HuH-7.5 (cell line): ENCODE data around the gene C1QL4.
A peak's percentile ranks its signal among the peaks of the same experiment; 100 is the strongest.
"Not testable (repeated sequence)": the region's sequence is repeated elsewhere in the genome, so short reads cannot be mapped to it uniquely, and the experiment has no call there.

ENCODE experiments used
- DNase-seq: peaks from one replicate; pipeline ENCODE4 v3.0.0; 2011; ENCODE audit warnings: low spot score

The C1QL4 gene

DNA sequence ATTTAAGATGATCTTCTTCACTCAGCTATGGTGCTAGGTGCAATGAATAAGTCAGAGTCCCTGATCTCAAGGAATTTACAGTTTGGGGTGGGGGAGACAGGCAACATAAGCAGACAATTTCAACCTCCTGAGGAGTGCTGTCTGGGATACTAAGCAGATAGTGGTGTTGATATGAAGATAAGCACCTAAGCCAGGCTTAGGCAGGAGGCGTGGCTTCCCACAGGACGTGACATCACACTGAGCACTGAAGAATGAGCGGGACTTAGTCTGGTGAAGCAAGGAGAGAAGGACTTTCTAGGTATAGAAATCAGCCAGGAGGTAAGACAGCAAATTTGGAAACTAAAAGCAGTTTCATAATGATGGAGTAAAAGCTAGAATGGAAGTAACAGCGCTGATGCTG, 35.2 kb downstream of the C1QL4 start:
- DNase-seq: no peak

- peak; percentile 44 for DNase-seq
These were observed 38.8 kb downstream of the C1QL4 start for GRCh38 chr12:49298160-49298559.

DNA sequence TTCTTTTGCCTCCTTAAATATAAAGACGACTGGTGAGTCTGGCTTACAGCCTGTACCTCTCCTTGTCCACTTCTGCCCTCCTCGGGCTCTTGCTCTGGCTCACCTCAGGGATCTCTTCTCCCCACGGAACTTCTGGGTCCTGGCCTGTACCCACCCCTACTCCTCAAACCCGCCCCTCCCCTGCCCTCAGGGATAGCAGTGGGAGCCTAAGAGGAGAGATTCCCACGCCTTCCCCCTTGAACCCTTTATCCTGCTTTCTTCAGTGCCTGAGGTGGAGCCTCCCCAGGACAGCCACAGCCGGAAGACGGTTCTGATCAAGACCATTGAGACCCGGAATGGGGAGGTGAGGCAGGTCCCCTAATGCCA, 39.3 kb downstream of the C1QL4 start:
- no peak for DNase-seq

DNA sequence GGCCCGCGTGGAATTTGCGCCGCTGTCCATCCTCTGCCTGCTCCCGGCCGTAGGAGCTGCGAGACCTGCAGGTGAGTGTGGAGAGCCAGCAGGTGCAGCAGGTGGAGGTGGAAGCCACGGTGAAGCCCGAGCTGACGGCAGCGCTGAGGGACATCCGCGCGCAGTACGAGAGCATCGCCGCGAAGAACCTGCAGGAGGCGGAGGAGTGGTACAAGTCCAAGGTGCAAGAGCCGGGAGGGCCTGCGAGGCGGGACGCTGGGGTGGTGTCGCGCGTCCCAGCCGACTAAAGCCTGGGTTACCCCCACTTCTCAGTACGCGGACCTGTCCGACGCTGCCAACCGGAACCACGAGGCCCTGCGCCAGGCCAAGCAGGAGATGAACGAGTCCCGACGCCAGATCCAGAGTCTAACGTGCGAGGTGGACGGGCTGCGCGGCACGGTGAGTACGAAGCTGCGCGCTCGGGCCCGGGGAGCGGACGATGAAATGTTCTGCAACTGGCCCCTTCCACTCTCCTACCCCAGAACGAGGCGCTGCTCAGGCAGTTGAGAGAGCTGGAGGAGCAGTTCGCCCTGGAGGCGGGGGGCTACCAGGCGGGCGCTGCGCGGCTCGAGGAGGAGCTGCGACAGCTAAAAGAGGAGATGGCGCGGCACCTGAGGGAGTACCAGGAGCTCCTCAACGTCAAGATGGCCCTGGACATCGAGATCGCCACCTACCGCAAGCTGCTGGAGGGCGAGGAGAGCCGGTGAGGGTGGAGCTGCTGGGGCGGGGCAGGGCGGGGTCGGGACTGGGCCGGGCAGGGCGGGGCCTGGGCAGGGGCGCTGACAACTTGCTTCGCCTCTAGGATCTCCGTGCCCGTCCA, 39.9 kb downstream of the C1QL4 start:
- DNase-seq: peak; percentile 86

GRCh38 chr12:49296034-49296835, 40.8 kb downstream of the C1QL4 start:
- peak; percentile 97 for DNase-seq

- no peak for DNase-seq
These were observed 41.7 kb downstream of the C1QL4 start, which contains the start of gene PRPH for GRCh38 chr12:49295082-49295936. PRPH (plus strand) TSS chr12:49295147; CDS start chr12:49295201, 54 bp downstream.

DNA sequence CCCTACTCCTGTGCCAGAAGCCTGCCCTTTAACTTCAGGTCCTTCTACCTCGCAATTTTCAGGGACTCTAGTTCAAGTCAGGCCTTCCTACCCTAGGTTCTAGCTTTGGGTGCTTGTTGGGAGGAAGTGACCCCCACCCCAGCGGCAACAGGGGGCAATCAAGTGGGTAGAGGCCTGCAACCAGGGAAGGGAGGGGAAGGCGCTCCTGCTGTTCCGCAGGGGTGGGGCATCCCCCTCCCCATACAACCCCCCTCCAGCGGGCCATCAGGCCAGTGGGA, 42.2 kb downstream of the C1QL4 start:
- no peak for DNase-seq

GRCh38 chr12:49294086-49294803, 42.7 kb downstream of the C1QL4 start:
- DNase-seq: no peak

DNA sequence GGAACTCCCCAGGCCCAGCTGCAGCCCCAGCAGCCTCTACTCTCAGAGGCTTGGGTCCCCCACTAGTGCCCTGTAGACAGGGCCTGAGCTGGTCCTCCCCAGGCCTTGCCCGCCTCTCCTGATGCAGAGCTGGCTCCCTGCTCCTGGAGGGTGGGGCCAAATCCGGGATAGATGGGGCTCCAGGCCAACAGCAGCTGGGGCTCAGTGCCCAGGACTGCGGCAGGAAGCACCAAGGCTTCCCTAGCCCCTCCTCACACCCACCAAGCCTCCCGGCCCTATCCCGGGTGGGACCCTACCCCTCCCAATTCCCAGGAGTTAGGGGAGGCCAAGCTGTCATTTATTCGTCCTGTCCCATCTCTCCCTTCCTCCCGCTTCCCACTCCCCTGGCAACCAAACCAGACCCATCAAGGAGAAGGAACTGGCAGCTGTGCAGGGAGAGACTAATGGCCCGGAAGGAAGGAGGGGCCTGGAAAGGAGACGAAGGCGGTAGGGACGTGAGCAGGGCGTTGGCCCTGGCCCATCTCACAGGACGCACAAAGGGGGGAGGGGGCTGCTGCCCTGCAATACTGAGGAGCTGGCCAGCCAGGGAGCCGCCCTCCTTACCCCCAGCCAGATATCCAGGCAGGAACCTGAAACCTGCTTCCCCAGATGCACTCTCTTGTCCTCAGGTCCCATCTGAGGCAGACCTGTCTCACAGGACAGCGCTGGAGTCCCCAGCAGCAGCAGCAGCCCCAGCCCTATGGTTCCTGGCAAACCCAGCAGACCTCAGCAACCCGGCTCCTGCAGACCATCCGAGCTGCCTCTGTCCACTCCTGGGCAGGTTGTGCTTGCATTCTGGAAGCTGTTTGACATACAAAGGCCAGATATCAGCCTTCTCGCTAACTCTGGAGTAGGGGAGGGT, 43.7 kb downstream of the C1QL4 start:
- no peak for DNase-seq

DNA sequence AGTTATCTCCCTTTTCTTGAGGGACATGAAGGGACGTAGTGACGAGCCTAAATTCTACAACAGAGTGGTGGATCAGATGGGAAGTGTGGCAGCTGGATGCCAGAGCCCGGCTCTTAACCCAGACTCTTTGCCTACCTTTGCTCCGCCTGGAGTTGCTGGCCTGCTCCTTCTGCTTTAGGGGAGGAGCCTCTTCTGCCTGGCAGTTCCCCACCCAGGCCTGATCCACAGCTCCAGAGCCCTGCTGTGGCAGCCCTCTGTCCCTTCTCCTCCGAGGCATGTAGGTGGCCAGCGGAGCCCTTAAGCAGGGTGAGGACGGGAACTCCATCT, 44.3 kb downstream of the C1QL4 start:
- DNase-seq: no peak

- peak; percentile 8 for DNase-seq
These were observed 47.9 kb downstream of the C1QL4 start for GRCh38 chr12:49288922-49289555.

- DNase-seq: peak; percentile 71
These were observed 48.6 kb downstream of the C1QL4 start for GRCh38 chr12:49288412-49288853.

DNA sequence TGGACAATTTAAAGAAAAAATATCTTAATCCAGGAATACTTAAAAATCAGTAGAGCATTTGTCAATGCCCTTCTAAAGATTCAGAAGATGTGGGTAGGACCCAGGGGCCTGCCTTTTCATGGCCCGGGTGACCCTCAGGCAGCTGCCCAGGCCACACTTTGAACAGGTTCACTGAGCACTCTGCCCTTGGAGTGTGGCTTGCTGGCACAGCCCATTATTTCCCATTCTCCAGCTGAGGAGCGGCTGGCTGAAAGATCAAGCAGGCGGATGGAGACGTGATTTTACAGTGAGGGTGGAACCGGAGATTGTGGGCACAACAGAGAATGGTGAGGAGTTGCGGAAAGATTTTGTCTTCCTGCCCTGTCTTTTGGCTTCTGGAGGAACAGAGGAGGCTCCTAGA, 49.1 kb downstream of the C1QL4 start:
- no peak for DNase-seq

- DNase-seq: peak; percentile 2
These were observed 52.3 kb downstream of the C1QL4 start for GRCh38 chr12:49284672-49285071.

- DNase-seq: peak; percentile 18
These were observed 53.2 kb downstream of the C1QL4 start for GRCh38 chr12:49283541-49284429.

DNA sequence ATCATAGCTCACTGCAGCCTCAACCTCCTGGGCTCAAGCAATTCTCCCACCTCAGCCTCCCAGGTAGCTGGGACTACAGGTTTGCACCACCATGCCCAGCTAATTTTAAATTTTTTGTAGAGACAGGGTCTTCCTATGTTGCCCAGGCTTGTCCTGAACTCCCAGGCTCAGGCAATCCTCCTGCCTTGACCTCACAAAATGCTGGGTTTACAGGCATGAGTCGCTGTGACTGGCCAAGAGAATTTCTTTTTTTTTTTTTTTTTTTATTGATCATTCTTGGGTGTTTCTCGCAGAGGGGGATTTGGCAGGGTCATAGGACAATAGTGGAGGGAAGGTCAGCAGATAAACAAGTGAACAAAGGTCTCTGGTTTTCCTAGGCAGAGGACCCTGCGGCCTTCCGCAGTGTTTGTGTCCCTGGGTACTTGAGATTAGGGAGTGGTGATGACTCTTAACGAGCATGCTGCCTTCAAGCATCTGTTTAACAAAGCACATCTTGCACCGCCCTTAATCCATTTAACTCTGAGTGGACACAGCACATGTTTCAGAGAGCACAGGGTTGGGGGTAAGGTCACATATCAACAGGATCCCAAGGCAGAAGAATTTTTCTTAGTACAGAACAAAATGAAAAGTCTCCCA, 54.1 kb downstream of the C1QL4 start:
- DNase-seq: not testable (repeated sequence)
